B cell (primary cell): Measurements from ENCODE around the gene CTXND1. TPM values are rescaled to one million over a fixed set of nuclear protein-coding genes. Genes with fewer than 3 reads are reported as not detected.

Experiments used
- ATAC-seq: fragments of 200-7000 bp; cut with Tn5 transposase; one replicate; pipeline ENCODE4 v1.10.0; 2021; ENCODE audit warnings: low read depth, mild to moderate bottlenecking, moderate number of reproducible peaks, moderate library complexity
- CTCF ChIA-PET: fragments of 350-600 bp; sonication (Branson Sonifier 250); formaldehyde crosslinking; loops from one replicate; lab custom pipeline; 2021; ENCODE audit warnings: antibody characterized with exemption, inconsistent platforms; lab: Charles Lee
- POLR2A ChIA-PET: fragments of 350-600 bp; sonication (Branson Sonifier 250); formaldehyde crosslinking; loops from one replicate; lab custom pipeline; 2021; ENCODE audit warnings: antibody characterized with exemption; lab: Charles Lee
- DNase-seq: peaks from one replicate; pipeline ENCODE4 v3.0.0; 2013
- H2AFZ ChIP-seq: 2 replicates; pipeline ENCODE4 v1.6.1; 2012; ENCODE audit warnings: mild to moderate bottlenecking, low read depth, low read length; ENCODE audit not compliant: insufficient read depth, poor library complexity, severe bottlenecking
- H3K27ac ChIP-seq, 2 donors: 1 replicate in 1 of 2; 2 replicates in 1 of 2; pipeline ENCODE4 v1.5.1; 2012 to 2013; ENCODE audit warnings: low read length in 2 of 2, mild to moderate bottlenecking in 2 of 2, moderate library complexity in 1 of 2
- H3K27me3 ChIP-seq, 4 experiments: fragments of 200-600 bp in 1 of 4; sonication (generic) in 1 of 4; replicated peaks in 1 of 4; 1 replicate in 2 of 4; 2 replicates in 2 of 4; pipeline versions ENCODE4 v1.6.1 to v1.7.0; 2013 to 2016; ENCODE audit warnings: low read length in 3 of 4, mild to moderate bottlenecking in 2 of 4, mixed read lengths in 1 of 4, moderate library complexity in 1 of 4; ENCODE audit not compliant: insufficient read depth in 4 of 4, control insufficient read depth in 3 of 4; ENCODE audit errors: control extremely low read depth in 1 of 4
- H3K36me3 ChIP-seq, 2 experiments: replicated peaks in 1 of 2; 1 replicate in 1 of 2; 2 replicates in 1 of 2; pipeline versions ENCODE4 v1.6.1 to v1.7.1; 2013; ENCODE audit warnings: low read length in 1 of 2; ENCODE audit not compliant: insufficient read depth in 2 of 2, control insufficient read depth in 1 of 2; ENCODE audit errors: control extremely low read depth in 1 of 2, extremely low read depth in 1 of 2
- H3K4me1 ChIP-seq, 2 donors: fragments of 200-600 bp in 1 of 2; sonication (generic) in 1 of 2; 1 replicate in 1 of 2; 2 replicates in 1 of 2; pipeline versions ENCODE4 v1.5.1 to v1.6.1; 2013 to 2017; ENCODE audit warnings: low read length in 2 of 2; ENCODE audit not compliant: control insufficient read depth in 2 of 2, insufficient read depth in 2 of 2
- H3K4me2 ChIP-seq: replicated peaks from 2 replicates; pipeline ENCODE3; 2012; ENCODE audit warnings: mild to moderate bottlenecking, low read depth, low read length; ENCODE audit not compliant: poor library complexity, severe bottlenecking
- H3K4me3 ChIP-seq, 5 experiments: fragments of 200-600 bp in 1 of 5; sonication (generic) in 1 of 5; 1 replicate in 3 of 5; 2 replicates in 2 of 5; pipeline versions ENCODE4 v1.5.1 to v1.7.0; 2011 to 2016; ENCODE audit warnings: low read length in 4 of 5, mild to moderate bottlenecking in 4 of 5, low read depth in 2 of 5, control low read depth in 1 of 5, moderate library complexity in 1 of 5; ENCODE audit not compliant: insufficient read depth in 1 of 5; ENCODE audit errors: control extremely low read depth in 1 of 5, extremely low read depth in 1 of 5
- H3K79me2 ChIP-seq: fragments of 200-600 bp; sonication (generic); one replicate; pipeline ENCODE4 v1.6.0; 2016; ENCODE audit warnings: low read length; ENCODE audit not compliant: control insufficient read depth, insufficient read depth
- H3K9ac ChIP-seq: fragments of 200-600 bp; sonication (generic); 2 replicates; pipeline ENCODE4 v1.6.1; 2017; ENCODE audit warnings: mild to moderate bottlenecking, low read length, moderate library complexity
- H3K9me3 ChIP-seq, 3 donors: one replicate each; pipeline versions ENCODE4 v1.6.1 to v1.7.1; 2013; ENCODE audit warnings: low read length in 2 of 3; ENCODE audit not compliant: control insufficient read depth in 2 of 3, insufficient read depth in 1 of 3; ENCODE audit errors: control extremely low read depth in 1 of 3
- H4K20me1 ChIP-seq: 2 replicates; pipeline ENCODE4 v1.6.0; 2012; ENCODE audit warnings: mild to moderate bottlenecking, low read length; ENCODE audit not compliant: insufficient read depth, control insufficient read depth, poor library complexity, severe bottlenecking
- H3K27ac Mint-ChIP-seq: one replicate; pipeline ENCODE4 v1.8.0; 2021; ENCODE audit warnings: mixed read lengths
- H3K27me3 Mint-ChIP-seq: one replicate; pipeline ENCODE4 v1.8.0; 2021; ENCODE audit warnings: mixed read lengths
- H3K4me1 Mint-ChIP-seq: one replicate; pipeline ENCODE4 v1.8.0; 2021; ENCODE audit warnings: mixed read lengths
- H3K4me3 Mint-ChIP-seq: one replicate; pipeline ENCODE4 v1.8.0; 2021; ENCODE audit warnings: mixed read lengths
- H3K9me3 Mint-ChIP-seq: one replicate; pipeline ENCODE4 v1.8.0; 2022; ENCODE audit warnings: mixed read lengths; ENCODE audit not compliant: insufficient read depth
- EZH2 ChIP-seq: IDR thresholded peaks from 2 replicates; pipeline ENCODE4 v1.6.1; 2012; ENCODE audit warnings: borderline replicate concordance, low read depth, mild to moderate bottlenecking, moderate library complexity, low read length; ENCODE audit not compliant: insufficient read depth, poor library complexity, severe bottlenecking
- WGBS: methylation state at CpG from one replicate; pipeline ENCODE4 v1.1.5; 2013; ENCODE audit warnings: missing lambda C conversion rate; ENCODE audit not compliant: insufficient coverage; 5-methylcytosine and 5-hydroxymethylcytosine counted together
- intact Hi-C: fragments of 100-400 bp; cut with micrococcal nuclease; formaldehyde crosslinking; loops from one replicate; pipeline ENCODE4 v1.10.0; 2022
- polyA plus RNA-seq: library from polyadenylated mRNA; depleted of rRNA; stranded (reverse); fragments of >200 nt; gene quantifications from 2 replicates; pipeline ENCODE4 v1.2.3, GENCODE V29; 2012
- total RNA-seq, 2 donors: library from RNA; stranded (reverse); fragments of 120-200 nt in 1 of 2; gene quantifications; 1 replicate in 1 of 2; 2 replicates in 1 of 2; pipeline versions ENCODE4 v1.2.3 to v1.2.4, GENCODE V29; 2013 to 2022
- TF ChIP-seq, protein P1 (sequence below): fragments of 200-600 bp; IDR thresholded peaks from one replicate; pipeline ENCODE4 v1.8.0; 2022; ENCODE audit warnings: antibody characterized with exemption, mild to moderate bottlenecking

CTXND1 gene
- total and polyA plus RNA-seq, 2 donors (not counting 1 experiment from before 2014, with no cell fraction given) = not detected

GRCh38 chr15:80174017-80174746 lies 77.8 kb downstream of the CTXND1 start:
- CTCF ChIA-PET = interaction anchor here (0.6 to 9.6 kb wide), 14 partner anchors 8 to 840 kb away, joined by 3 to 183 read pairs (median 5); no protein-coding TSS in a partner anchor
- Mint-ChIP-seq H3K27me3 (no peaks in the 10 kb centered on the region), H3K27ac (no peak overlapping the region), H3K4me1 (no peaks in the 10 kb centered on the region), H3K4me3 (no peak overlapping the region), H3K9me3 (no peaks in the 10 kb centered on the region)
- Histone ChIP-seq H4K20me1 (no peaks in the 10 kb centered on the region), H2AFZ (no peak overlapping the region), H3K36me3 (no peaks in the 10 kb centered on the region), H3K4me1 (no peaks in the 10 kb centered on the region), H3K9me3 (no peaks in the 10 kb centered on the region), H3K4me3 (no peak overlapping the region), H3K79me2 (no peaks in the 10 kb centered on the region), H3K9ac (no peak overlapping the region), H3K27ac (no peak overlapping the region), H3K27me3 (no peaks in the 10 kb centered on the region), H3K4me2 (no peak overlapping the region)
- intact Hi-C loops = no loop called here
- POLR2A ChIA-PET = no interaction called here
- over 99% methylated on average over 11 of the region's 11 CpGs for WGBS
- TF ChIP-seq, protein P1, sequence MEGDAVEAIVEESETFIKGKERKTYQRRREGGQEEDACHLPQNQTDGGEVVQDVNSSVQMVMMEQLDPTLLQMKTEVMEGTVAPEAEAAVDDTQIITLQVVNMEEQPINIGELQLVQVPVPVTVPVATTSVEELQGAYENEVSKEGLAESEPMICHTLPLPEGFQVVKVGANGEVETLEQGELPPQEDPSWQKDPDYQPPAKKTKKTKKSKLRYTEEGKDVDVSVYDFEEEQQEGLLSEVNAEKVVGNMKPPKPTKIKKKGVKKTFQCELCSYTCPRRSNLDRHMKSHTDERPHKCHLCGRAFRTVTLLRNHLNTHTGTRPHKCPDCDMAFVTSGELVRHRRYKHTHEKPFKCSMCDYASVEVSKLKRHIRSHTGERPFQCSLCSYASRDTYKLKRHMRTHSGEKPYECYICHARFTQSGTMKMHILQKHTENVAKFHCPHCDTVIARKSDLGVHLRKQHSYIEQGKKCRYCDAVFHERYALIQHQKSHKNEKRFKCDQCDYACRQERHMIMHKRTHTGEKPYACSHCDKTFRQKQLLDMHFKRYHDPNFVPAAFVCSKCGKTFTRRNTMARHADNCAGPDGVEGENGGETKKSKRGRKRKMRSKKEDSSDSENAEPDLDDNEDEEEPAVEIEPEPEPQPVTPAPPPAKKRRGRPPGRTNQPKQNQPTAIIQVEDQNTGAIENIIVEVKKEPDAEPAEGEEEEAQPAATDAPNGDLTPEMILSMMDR = no peak
- TF ChIP-seq EZH2 = no peak
- no peak for DNase-seq
- no peak for ATAC-seq

DNA sequence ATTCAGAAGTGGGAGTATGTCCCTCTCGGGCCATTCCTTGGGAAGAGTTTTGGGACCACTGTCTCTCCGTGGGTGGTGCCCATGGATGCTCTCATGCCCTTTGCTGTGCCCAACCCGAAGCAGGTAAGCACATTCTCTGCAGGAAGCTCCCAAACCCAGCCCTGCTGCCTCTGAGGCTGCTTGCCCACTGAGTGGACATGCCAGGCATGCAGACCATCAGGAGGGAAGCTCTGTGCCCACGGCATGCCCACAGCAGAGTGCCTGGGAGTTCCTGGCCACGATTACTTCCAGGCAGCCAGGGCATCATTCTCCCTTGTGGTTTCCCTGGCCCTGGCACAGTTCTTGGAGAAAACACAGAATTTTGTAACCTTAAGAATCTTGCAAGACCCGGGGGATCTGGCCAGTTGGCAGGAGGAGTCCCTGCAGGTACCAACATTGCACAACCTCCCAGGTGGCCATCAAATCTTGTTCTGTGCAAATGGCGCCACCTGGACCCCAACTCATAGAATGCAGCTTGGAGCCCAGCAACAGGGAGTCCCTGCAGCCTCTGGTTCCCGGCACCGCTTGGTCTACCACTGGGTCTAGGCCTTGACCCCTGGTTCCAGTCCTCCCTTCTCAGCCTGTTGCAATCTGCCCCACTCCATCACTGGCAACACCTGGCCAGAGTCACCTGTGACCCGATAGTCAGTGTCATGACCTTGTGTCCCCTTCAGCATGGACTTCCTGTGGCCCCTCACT lies 78.8 kb downstream of the CTXND1 start:
- H3K4me3 ChIP-seq = no peak overlapping the region
- 72% methylated on average over 10 of the region's 10 CpGs for WGBS
- H3K4me1 ChIP-seq = no peaks in the 10 kb centered on the region
- H3K79me2 ChIP-seq = no peaks in the 10 kb centered on the region
- no peak overlapping the region for H3K27ac Mint-ChIP-seq
- ATAC-seq = peak; percentile 84
- H2AFZ ChIP-seq = no peak overlapping the region
- H3K4me3 Mint-ChIP-seq = no peak overlapping the region
- H4K20me1 ChIP-seq = no peaks in the 10 kb centered on the region
- ChIA-PET POLR2A (interaction anchor here (1.2 kb wide), 1 partner anchor 791 kb away, joined by 4 read pairs; no protein-coding TSS in a partner anchor), CTCF (interaction anchor here (0.7 to 9.6 kb wide), 19 partner anchors 8 to 839 kb away, joined by 3 to 183 read pairs (median 4); no protein-coding TSS in a partner anchor)
- H3K27me3 Mint-ChIP-seq = no peaks in the 10 kb centered on the region
- H3K9me3 Mint-ChIP-seq = no peaks in the 10 kb centered on the region
- peak; percentile 72 for DNase-seq
- no peak overlapping the region for H3K4me2 ChIP-seq
- H3K36me3 ChIP-seq = no peaks in the 10 kb centered on the region
- TF ChIP-seq EZH2 = no peak
- TF ChIP-seq, protein P1 = peak; percentile 82
- H3K9me3 ChIP-seq = no peaks in the 10 kb centered on the region
- H3K27ac ChIP-seq = no peak overlapping the region
- no peaks in the 10 kb centered on the region for H3K4me1 Mint-ChIP-seq
- H3K27me3 ChIP-seq = no peaks in the 10 kb centered on the region
- H3K9ac ChIP-seq = no peak overlapping the region
- intact Hi-C loops = loop anchor here (1.0 to 2.0 kb wide), 4 partner anchors 180 to 404 kb away; no protein-coding TSS in a partner anchor
